Small intestine (tissue), 7 donors: Measurements from ENCODE around the gene MBD5. TPM values are rescaled to one million over a fixed set of nuclear protein-coding genes. Genes with fewer than 3 reads are reported as not detected.

ENCODE experiments used
- DNase-seq, 2 donors: peaks; one replicate each; pipeline versions ENCODE4 v3.0.0 to v3.0.0-alpha.2; 2013
- FAIRE-seq: peaks from 2 replicates; lab custom pipeline; 2012; peaks lifted over from hg19 to GRCh38; lab: Jason Lieb, UNC
- H3K27ac ChIP-seq, 3 donors: one replicate each; pipeline ENCODE4 v1.5.1; 2013; ENCODE audit warnings: low read length in 2 of 3, mild to moderate bottlenecking in 2 of 3, control low read depth in 1 of 3, inconsistent platforms in 1 of 3, low read depth in 1 of 3, moderate library complexity in 1 of 3
- H3K27me3 ChIP-seq, 3 donors: one replicate each; pipeline ENCODE4 v1.6.1; 2013; ENCODE audit warnings: low read length in 3 of 3, inconsistent platforms in 1 of 3; ENCODE audit not compliant: control insufficient read depth in 3 of 3, insufficient read depth in 3 of 3
- H3K36me3 ChIP-seq, 3 donors: one replicate each; pipeline ENCODE4 v1.6.1; 2013; ENCODE audit warnings: low read length in 3 of 3, inconsistent platforms in 1 of 3, low read depth in 1 of 3, mild to moderate bottlenecking in 1 of 3, moderate library complexity in 1 of 3; ENCODE audit not compliant: control insufficient read depth in 3 of 3, insufficient read depth in 2 of 3
- H3K4me1 ChIP-seq, 3 donors: one replicate each; pipeline ENCODE4 v1.6.1; 2013; ENCODE audit warnings: low read length in 2 of 3, inconsistent platforms in 1 of 3, low read depth in 1 of 3, mild to moderate bottlenecking in 1 of 3, moderate library complexity in 1 of 3; ENCODE audit not compliant: control insufficient read depth in 3 of 3, insufficient read depth in 2 of 3
- H3K4me3 ChIP-seq, 3 donors: one replicate each; pipeline ENCODE4 v1.5.1; 2013; ENCODE audit warnings: low read length in 3 of 3, control low read depth in 1 of 3, inconsistent platforms in 1 of 3, low read depth in 1 of 3, mild to moderate bottlenecking in 1 of 3, moderate library complexity in 1 of 3
- H3K9me3 ChIP-seq, 2 donors: one replicate each; pipeline ENCODE4 v1.6.1; 2013; ENCODE audit warnings: low read depth in 1 of 2, low read length in 1 of 2; ENCODE audit not compliant: control insufficient read depth in 2 of 2, insufficient read depth in 1 of 2
- WGBS, 3 donors: extraction: QIAGEN DNeasy Blood & Tissue Kit; methylation state at CpG; one replicate each; pipeline ENCODE4 v1.1.7; 2013; 5-methylcytosine and 5-hydroxymethylcytosine counted together
- polyA plus RNA-seq, 4 donors: library from polyadenylated mRNA; stranded (reverse) in 3 of 4; unstranded in 1 of 4; fragments of 200-250 nt in 3 of 4; fragments of 120-200 nt in 1 of 4; gene quantifications; one replicate each; pipeline versions ENCODE4 v1.2.1 to v1.2.3, GENCODE V29; 2013
- donor health status: healthy with polysubstance abuse.
- donor health status: control.
- donor health status: control.
- donor health status: Bipolar disorder and iron deficiency.
- donor health status: healthy.

Gene MBD5
- polyA plus RNA-seq, 4 donors: 2.7 to 19.2 (median 4.7) TPM

GRCh38 chr2:148515120-148515519 lies 494.2 kb downstream of the MBD5 start:
- Histone ChIP-seq H3K27ac (no peak overlapping the region), H3K4me3 (no peak overlapping the region), H3K9me3 (no peaks in the 10 kb centered on the region), H3K36me3 (peaks cover 0 to 4% (median 0%) of the 10 kb centered on the region in 3 donors), H3K4me1 (no peaks in the 10 kb centered on the region), H3K27me3 (no peaks in the 10 kb centered on the region)
- 64 to 79% (median 75%) methylated on average over 1 of the region's 1 CpG for WGBS, 3 donors
- no peak for FAIRE-seq
- no peak for DNase-seq

- Histone ChIP-seq H3K4me3 (no peak overlapping the region), H3K4me1 (no peaks in the 10 kb centered on the region), H3K9me3 (no peaks in the 10 kb centered on the region), H3K36me3 (peaks cover 0 to 4% (median 0%) of the 10 kb centered on the region in 3 donors), H3K27me3 (no peaks in the 10 kb centered on the region), H3K27ac (no peak overlapping the region)
- DNase-seq (no peak), FAIRE-seq (no peak)
- WGBS, 3 donors: 74 to 83% (median 78%) methylated on average over 2 of the region's 2 CpGs
These were observed 495.1 kb downstream of the MBD5 start for GRCh38 chr2:148515976-148516375.

- Histone ChIP-seq H3K27ac (no peak overlapping the region), H3K36me3 (peaks cover 0 to 4% (median 0%) of the 10 kb centered on the region in 3 donors), H3K4me1 (no peaks in the 10 kb centered on the region), H3K27me3 (no peaks in the 10 kb centered on the region), H3K9me3 (no peaks in the 10 kb centered on the region), H3K4me3 (no peak overlapping the region)
- FAIRE-seq (no peak), DNase-seq (no peak)
- 92 to 97% (median 94%) methylated on average over 2 of the region's 2 CpGs for WGBS, 3 donors
These were observed 496.4 kb downstream of the MBD5 start for GRCh38 chr2:148517296-148517695.

- 94 to 98% (median 96%) methylated on average over 5 of the region's 5 CpGs for WGBS, 3 donors
- no peak overlapping the region for H3K27ac ChIP-seq
- FAIRE-seq (no peak), DNase-seq (no peak)
- H3K36me3 ChIP-seq: peaks cover 0 to 4% (median 0%) of the 10 kb centered on the region in 3 donors
- H3K4me3 ChIP-seq: no peak overlapping the region
- H3K9me3 ChIP-seq: no peaks in the 10 kb centered on the region
- no peaks in the 10 kb centered on the region for H3K4me1 ChIP-seq
- no peaks in the 10 kb centered on the region for H3K27me3 ChIP-seq
These were observed 496.9 kb downstream of the MBD5 start for GRCh38 chr2:148517822-148518221.

- FAIRE-seq (no peak), DNase-seq (no peak)
- Histone ChIP-seq H3K4me1 (no peaks in the 10 kb centered on the region), H3K27ac (no peak overlapping the region), H3K4me3 (no peak overlapping the region), H3K27me3 (no peaks in the 10 kb centered on the region), H3K36me3 (peaks cover 0 to 4% (median 0%) of the 10 kb centered on the region in 3 donors), H3K9me3 (no peaks in the 10 kb centered on the region)
- 86 to 92% (median 87%) methylated on average over 7 of the region's 7 CpGs for WGBS, 3 donors
These were observed 498.1 kb downstream of the MBD5 start for GRCh38 chr2:148519013-148519412.

GRCh38 chr2:148521181-148521580 lies 500.3 kb downstream of the MBD5 start:
- DNase-seq: no peak
- no peak overlapping the region for H3K4me3 ChIP-seq
- H3K27ac ChIP-seq: no peak overlapping the region
- H3K9me3 ChIP-seq: no peaks in the 10 kb centered on the region
- no peak for FAIRE-seq
- H3K36me3 ChIP-seq: no peaks in the 10 kb centered on the region
- no peaks in the 10 kb centered on the region for H3K27me3 ChIP-seq
- 47 to 72% (median 68%) methylated on average over 1 of the region's 1 CpG for WGBS, 3 donors
- H3K4me1 ChIP-seq: no peaks in the 10 kb centered on the region

- no peaks in the 10 kb centered on the region for H3K27me3 ChIP-seq
- no peak overlapping the region for H3K27ac ChIP-seq
- no peaks in the 10 kb centered on the region for H3K4me1 ChIP-seq
- no peaks in the 10 kb centered on the region for H3K9me3 ChIP-seq
- 41 to 50% (median 48%) methylated on average over 1 of the region's 1 CpG for WGBS, 3 donors
- H3K36me3 ChIP-seq: no peaks in the 10 kb centered on the region
- FAIRE-seq (no peak), DNase-seq (no peak)
- H3K4me3 ChIP-seq: no peak overlapping the region
These were observed 502.4 kb downstream of the MBD5 start for GRCh38 chr2:148523315-148523714.

- Histone ChIP-seq H3K4me1 (no peaks in the 10 kb centered on the region), H3K36me3 (no peaks in the 10 kb centered on the region), H3K9me3 (no peaks in the 10 kb centered on the region), H3K4me3 (no peak overlapping the region), H3K27ac (no peak overlapping the region), H3K27me3 (no peaks in the 10 kb centered on the region)
- no peak for FAIRE-seq
- WGBS, 3 donors: 64 to 90% (median 79%) methylated on average over 1 of the region's 1 CpG
- no peak for DNase-seq
These were observed 503.6 kb downstream of the MBD5 start for GRCh38 chr2:148524519-148524919.

GRCh38 chr2:148525130-148525529 lies 504.2 kb downstream of the MBD5 start:
- Histone ChIP-seq H3K27me3 (no peaks in the 10 kb centered on the region), H3K4me1 (no peaks in the 10 kb centered on the region), H3K27ac (no peak overlapping the region), H3K36me3 (no peaks in the 10 kb centered on the region), H3K4me3 (no peak overlapping the region), H3K9me3 (no peaks in the 10 kb centered on the region)
- 94 to 97% (median 94%) methylated on average over 2 of the region's 2 CpGs for WGBS, 3 donors
- FAIRE-seq (no peak), DNase-seq (no peak)
